Astrocyte (in vitro differentiated cells and primary cell): ENCODE measurements around the gene SMIM36. TPM values are rescaled to one million over a fixed set of nuclear protein-coding genes. Genes with fewer than 3 reads are reported as not detected.
A peak's percentile ranks its signal among the peaks of the same experiment; 100 is the strongest.
"Not testable (repeated sequence)": the region's sequence is repeated elsewhere in the genome, so short reads cannot be mapped to it uniquely, and the experiment has no call there.

Source experiments
- DNase-seq: peaks from one replicate; pipeline ENCODE4 v3.0.0-alpha.2; 2010; ENCODE audit warnings: low read depth
- FAIRE-seq: peaks from 2 replicates; lab custom pipeline; 2011; peaks lifted over from hg19 to GRCh38; lab: Jason Lieb, UNC
- H2AFZ ChIP-seq: 2 replicates; pipeline ENCODE4 v1.6.0; 2012; ENCODE audit warnings: low read depth, low read length, inconsistent platforms
- H3K27ac ChIP-seq: 2 replicates; pipeline ENCODE4 v1.5.1; 2011; ENCODE audit warnings: low read depth, low read length, inconsistent platforms
- H3K27me3 ChIP-seq: 2 replicates; pipeline ENCODE4 v1.6.0; 2011; ENCODE audit warnings: low read length, inconsistent platforms; ENCODE audit not compliant: insufficient read depth
- H3K36me3 ChIP-seq: 2 replicates; pipeline ENCODE4 v1.5.1; 2011; ENCODE audit warnings: low read length, inconsistent platforms; ENCODE audit not compliant: insufficient read depth
- H3K4me1 ChIP-seq: 2 replicates; pipeline ENCODE4 v1.5.1; 2011; ENCODE audit warnings: low read length, inconsistent platforms; ENCODE audit not compliant: insufficient read depth
- H3K4me2 ChIP-seq: 2 replicates; pipeline ENCODE4 v1.6.0; 2012; ENCODE audit warnings: low read length, inconsistent platforms
- H3K4me3 ChIP-seq: 2 replicates; pipeline ENCODE4 v1.5.1; 2011; ENCODE audit warnings: low read depth, mild to moderate bottlenecking, low read length, inconsistent platforms; ENCODE audit not compliant: insufficient read depth
- H3K79me2 ChIP-seq: 2 replicates; pipeline ENCODE4 v1.6.0; 2012; ENCODE audit warnings: mild to moderate bottlenecking, low read length, inconsistent platforms; ENCODE audit not compliant: insufficient read depth
- H3K9ac ChIP-seq: 2 replicates; pipeline ENCODE4 v1.6.0; 2012; ENCODE audit warnings: mild to moderate bottlenecking, low read length, inconsistent platforms
- H3K9me3 ChIP-seq: 2 replicates; pipeline ENCODE4 v1.5.1; 2012; ENCODE audit warnings: low read depth, mild to moderate bottlenecking, low read length, inconsistent platforms; ENCODE audit not compliant: insufficient read depth
- H4K20me1 ChIP-seq: 2 replicates; pipeline ENCODE4 v1.6.0; 2012; ENCODE audit warnings: low read length, inconsistent platforms; ENCODE audit not compliant: insufficient read depth
- H3K27ac Mint-ChIP-seq: one replicate; pipeline ENCODE4 v1.8.0; 2021; ENCODE audit warnings: mild to moderate bottlenecking, mixed read lengths; ENCODE audit not compliant: unreplicated experiment
- H3K27me3 Mint-ChIP-seq: one replicate; pipeline ENCODE4 v1.8.0; 2021; ENCODE audit warnings: low read depth, mixed read lengths; ENCODE audit not compliant: unreplicated experiment
- H3K36me3 Mint-ChIP-seq: one replicate; pipeline ENCODE4 v1.8.0; 2021; ENCODE audit warnings: low read depth, mixed read lengths; ENCODE audit not compliant: unreplicated experiment
- H3K4me1 Mint-ChIP-seq: one replicate; pipeline ENCODE4 v1.8.0; 2021; ENCODE audit warnings: low read depth, mixed read lengths; ENCODE audit not compliant: unreplicated experiment
- H3K4me3 Mint-ChIP-seq: one replicate; pipeline ENCODE4 v1.8.0; 2021; ENCODE audit warnings: mild to moderate bottlenecking, moderate library complexity, mixed read lengths; ENCODE audit not compliant: unreplicated experiment
- H3K9me3 Mint-ChIP-seq: one replicate; pipeline ENCODE4 v1.8.0; 2021; ENCODE audit warnings: mild to moderate bottlenecking, mixed read lengths; ENCODE audit not compliant: unreplicated experiment
- EZH2 ChIP-seq: IDR thresholded peaks from 2 replicates; pipeline ENCODE4 v1.6.1; 2012; ENCODE audit warnings: mild to moderate bottlenecking, low read length, inconsistent platforms; ENCODE audit not compliant: insufficient read depth
- total RNA-seq: library from RNA; stranded (reverse); gene quantifications from 2 replicates; pipeline ENCODE4 v1.2.1, GENCODE V29; 2021
- TF ChIP-seq, protein P1 (sequence below): IDR thresholded peaks from 2 replicates; pipeline ENCODE4 v1.5.1; 2011; ENCODE audit warnings: low read depth, mild to moderate bottlenecking, inconsistent platforms, low read length, moderate library complexity; ENCODE audit not compliant: insufficient read depth

Gene SMIM36
- total RNA-seq, 1 donor from 2014 or later: not detected

DNA sequence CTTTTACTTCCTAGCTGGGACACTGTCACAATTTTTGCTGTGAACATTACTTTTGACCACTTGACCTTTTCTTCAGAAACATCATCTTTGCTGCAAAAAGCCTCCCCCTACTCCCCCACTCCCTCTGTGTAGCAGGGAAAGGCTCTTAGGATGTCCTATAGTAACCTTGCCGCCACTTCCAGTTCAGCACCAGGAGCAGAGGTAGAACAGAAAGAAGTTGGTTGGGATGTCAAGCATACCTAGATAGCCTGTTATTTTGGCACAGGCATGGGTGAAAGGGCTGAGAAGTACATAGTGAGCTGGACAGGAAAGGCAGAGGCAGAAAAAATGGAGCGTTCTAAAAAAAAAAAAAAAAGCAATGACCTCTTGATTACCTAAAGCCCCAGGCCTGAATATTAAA is 31.3 kb downstream of the SMIM36 start:
- no peaks in the 10 kb centered on the region for H3K9me3 ChIP-seq
- no peak overlapping the region for H3K9ac ChIP-seq
- H3K4me3 ChIP-seq: no peak overlapping the region
- H4K20me1 ChIP-seq: no peaks in the 10 kb centered on the region
- Mint-ChIP-seq H3K9me3 (peaks cover 2% of the 10 kb centered on the region), H3K4me1 (peaks cover 13% of the 10 kb centered on the region), H3K27ac (no peak overlapping the region), H3K36me3 (no peaks in the 10 kb centered on the region), H3K4me3 (no peak overlapping the region), H3K27me3 (no peaks in the 10 kb centered on the region)
- DNase-seq (no peak), FAIRE-seq (no peak)
- H3K79me2 ChIP-seq: no peaks in the 10 kb centered on the region
- no peak overlapping the region for H3K4me2 ChIP-seq
- no peak overlapping the region for H2AFZ ChIP-seq
- H3K36me3 ChIP-seq: no peaks in the 10 kb centered on the region
- H3K27me3 ChIP-seq: peaks cover 2% of the 10 kb centered on the region
- no peak overlapping the region for H3K27ac ChIP-seq
- TF ChIP-seq EZH2: no peak
- TF ChIP-seq, protein P1, sequence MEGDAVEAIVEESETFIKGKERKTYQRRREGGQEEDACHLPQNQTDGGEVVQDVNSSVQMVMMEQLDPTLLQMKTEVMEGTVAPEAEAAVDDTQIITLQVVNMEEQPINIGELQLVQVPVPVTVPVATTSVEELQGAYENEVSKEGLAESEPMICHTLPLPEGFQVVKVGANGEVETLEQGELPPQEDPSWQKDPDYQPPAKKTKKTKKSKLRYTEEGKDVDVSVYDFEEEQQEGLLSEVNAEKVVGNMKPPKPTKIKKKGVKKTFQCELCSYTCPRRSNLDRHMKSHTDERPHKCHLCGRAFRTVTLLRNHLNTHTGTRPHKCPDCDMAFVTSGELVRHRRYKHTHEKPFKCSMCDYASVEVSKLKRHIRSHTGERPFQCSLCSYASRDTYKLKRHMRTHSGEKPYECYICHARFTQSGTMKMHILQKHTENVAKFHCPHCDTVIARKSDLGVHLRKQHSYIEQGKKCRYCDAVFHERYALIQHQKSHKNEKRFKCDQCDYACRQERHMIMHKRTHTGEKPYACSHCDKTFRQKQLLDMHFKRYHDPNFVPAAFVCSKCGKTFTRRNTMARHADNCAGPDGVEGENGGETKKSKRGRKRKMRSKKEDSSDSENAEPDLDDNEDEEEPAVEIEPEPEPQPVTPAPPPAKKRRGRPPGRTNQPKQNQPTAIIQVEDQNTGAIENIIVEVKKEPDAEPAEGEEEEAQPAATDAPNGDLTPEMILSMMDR: no peak
- H3K4me1 ChIP-seq: no peaks in the 10 kb centered on the region

DNA sequence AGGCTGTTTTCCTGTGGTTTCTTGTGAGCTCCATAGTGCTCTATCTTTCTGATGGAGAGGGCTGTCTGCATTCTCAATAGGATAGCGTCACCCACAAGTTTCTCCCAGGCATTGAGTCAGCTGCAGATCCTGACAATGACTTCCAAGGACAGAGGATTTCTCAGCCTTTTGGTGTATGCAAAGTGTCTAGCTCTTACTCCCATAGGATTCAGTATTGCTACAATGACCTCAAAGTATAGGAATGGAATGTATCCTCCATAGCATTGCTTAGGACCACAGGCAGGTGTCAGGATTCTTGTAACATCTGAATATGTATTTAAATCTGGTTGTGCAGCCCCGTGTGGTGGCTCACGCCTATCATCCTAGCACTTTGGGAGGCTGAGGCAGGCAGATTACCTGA is 32.3 kb downstream of the SMIM36 start:
- TF ChIP-seq EZH2: no peak
- TF ChIP-seq, protein P1: no peak
- Mint-ChIP-seq H3K36me3 (no peaks in the 10 kb centered on the region), H3K9me3 (peaks cover 2% of the 10 kb centered on the region), H3K27ac (peak overlapping the region; percentile 66), H3K27me3 (peaks cover 2% of the 10 kb centered on the region), H3K4me3 (no peak overlapping the region), H3K4me1 (peaks cover 13% of the 10 kb centered on the region)
- Histone ChIP-seq H3K4me2 (no peak overlapping the region), H4K20me1 (no peaks in the 10 kb centered on the region), H3K27ac (no peak overlapping the region), H3K9me3 (no peaks in the 10 kb centered on the region), H3K4me3 (no peak overlapping the region), H3K79me2 (no peaks in the 10 kb centered on the region), H3K27me3 (peaks cover 2% of the 10 kb centered on the region), H3K9ac (no peak overlapping the region), H3K4me1 (no peaks in the 10 kb centered on the region), H2AFZ (no peak overlapping the region), H3K36me3 (no peaks in the 10 kb centered on the region)
- no peak for DNase-seq
- FAIRE-seq: no peak

DNA sequence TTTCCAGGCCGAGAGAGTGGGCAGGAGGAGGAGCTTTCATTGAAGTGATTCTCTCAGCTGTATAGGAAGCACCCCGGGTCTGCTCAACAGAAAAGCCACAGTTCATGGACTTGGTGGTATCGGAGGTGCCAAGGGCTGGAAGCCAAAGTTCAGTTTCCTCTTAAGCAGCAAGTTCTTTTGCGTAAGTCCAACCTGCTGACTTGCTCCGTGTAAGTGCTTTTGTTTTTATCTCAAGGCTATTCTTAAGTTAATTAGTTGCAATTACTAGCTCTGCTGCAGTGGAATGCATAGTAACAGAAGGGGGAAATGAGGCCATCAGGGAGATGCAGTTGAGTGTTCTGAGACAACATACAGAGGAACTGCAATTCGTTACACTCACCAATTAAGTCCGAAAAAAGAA is 44.6 kb downstream of the SMIM36 start:
- no peak overlapping the region for H2AFZ ChIP-seq
- H3K27ac Mint-ChIP-seq: no peak overlapping the region
- no peak overlapping the region for H3K27ac ChIP-seq

DNA sequence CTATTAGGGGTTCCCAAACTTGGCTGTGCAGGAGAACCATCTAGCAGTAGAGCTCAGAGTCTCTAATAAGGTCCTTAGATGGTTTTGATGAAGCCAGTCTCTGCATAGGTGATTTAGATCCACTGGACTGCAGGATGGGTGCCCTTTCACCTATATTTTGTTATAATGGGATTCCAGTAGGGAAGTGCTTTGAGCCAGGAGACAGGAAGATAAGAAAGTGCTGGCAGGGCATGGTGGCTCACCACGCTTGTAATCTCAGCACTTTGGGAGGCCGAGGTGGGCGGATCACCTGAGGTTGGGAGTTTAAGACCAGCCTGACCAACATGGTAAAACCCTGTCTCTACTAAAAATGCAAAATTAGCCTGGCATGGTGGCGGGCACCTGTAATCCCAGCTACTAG is 45.5 kb downstream of the SMIM36 start:
- H4K20me1 ChIP-seq, DNase-seq, H2AFZ ChIP-seq, H3K4me3 Mint-ChIP-seq, H3K36me3 ChIP-seq, H3K9ac ChIP-seq, H3K79me2 ChIP-seq, FAIRE-seq, H3K9me3 ChIP-seq, H3K27me3 Mint-ChIP-seq, H3K4me2 ChIP-seq, H3K4me1 Mint-ChIP-seq, H3K4me3 ChIP-seq, H3K27ac Mint-ChIP-seq, H3K4me1 ChIP-seq, H3K36me3 Mint-ChIP-seq, H3K27me3 ChIP-seq, H3K9me3 Mint-ChIP-seq, H3K27ac ChIP-seq: not testable (repeated sequence)

More for the DNA sequence above, 44.6 kb downstream of the SMIM36 start:
- no peaks in the 10 kb centered on the region for H3K4me1 ChIP-seq
- H3K4me3 ChIP-seq: no peak overlapping the region
- TF ChIP-seq EZH2: no peak
- no peaks in the 10 kb centered on the region for H3K36me3 Mint-ChIP-seq
- no peak for FAIRE-seq
- H3K79me2 ChIP-seq: no peaks in the 10 kb centered on the region
- no peaks in the 10 kb centered on the region for H4K20me1 ChIP-seq
- H3K27me3 ChIP-seq: no peaks in the 10 kb centered on the region
- H3K4me1 Mint-ChIP-seq: no peaks in the 10 kb centered on the region
- DNase-seq: no peak
- H3K9ac ChIP-seq: no peak overlapping the region
- H3K4me3 Mint-ChIP-seq: no peak overlapping the region
- no peak overlapping the region for H3K4me2 ChIP-seq
- H3K9me3 Mint-ChIP-seq: peaks cover 8% of the 10 kb centered on the region
- H3K9me3 ChIP-seq: no peaks in the 10 kb centered on the region
- H3K27me3 Mint-ChIP-seq: peaks cover 8% of the 10 kb centered on the region
- H3K36me3 ChIP-seq: no peaks in the 10 kb centered on the region
